GM10248 (cell line): ENCODE data around the gene SRC.

Experiments
- CTCF ChIA-PET: fragments of 300-600 bp; sonication (Branson Sonifier 250); formaldehyde crosslinking; extraction: SDS; loops from one replicate; lab custom pipeline; 2021; ENCODE audit warnings: antibody characterized with exemption; lab: Yijun Ruan, JAX
- POLR2A ChIA-PET: fragments of 350-650 bp; sonication (Branson Sonifier 250); formaldehyde crosslinking; extraction: SDS; loops from one replicate; lab custom pipeline; 2020; ENCODE audit warnings: antibody characterized with exemption; lab: Yijun Ruan, JAX
- DNase-seq: peaks from one replicate; pipeline ENCODE4 v3.0.0; 2012; ENCODE audit errors: extremely low spot score
- CTCF ChIP-seq: IDR thresholded peaks from 2 replicates; pipeline ENCODE4 v1.5.1; 2012; ENCODE audit warnings: mild to moderate bottlenecking, low read depth; ENCODE audit errors: extremely low read depth, missing control alignments, control extremely low read depth

Gene SRC

GRCh38 chr20:37316775-37317170, 29.2 kb upstream of the SRC start:
- DNase-seq = no peak
- ChIA-PET POLR2A (no interaction called here), CTCF (interaction anchor here (1.2 to 1.3 kb wide), 2 partner anchors 10 to 37 kb away, joined by 3 to 6 read pairs; no protein-coding TSS in a partner anchor)
- TF ChIP-seq CTCF = no peak

GRCh38 chr20:37317316-37317715, 28.6 kb upstream of the SRC start:
- ChIA-PET CTCF (interaction anchor here (1.2 kb wide), 1 partner anchor 47 kb away, joined by 5 read pairs; no protein-coding TSS in a partner anchor), POLR2A (no interaction called here)
- DNase-seq = no peak
- no peak for TF ChIP-seq CTCF

- no peak for TF ChIP-seq CTCF
Observed at GRCh38 chr20:37317994-37318640, 27.8 kb upstream of the SRC start.

GRCh38 chr20:37319151-37319671, 26.7 kb upstream of the SRC start:
- POLR2A ChIA-PET = no interaction called here
- no peak for TF ChIP-seq CTCF
- CTCF ChIA-PET = interaction anchor here (1.3 to 2.1 kb wide), 2 partner anchors 42 to 54 kb away, joined by 4 to 5 read pairs; no protein-coding TSS in a partner anchor
- DNase-seq = no peak

More at GRCh38 chr20:37317994-37318640, 27.8 kb upstream of the SRC start:
- DNase-seq = no peak
- ChIA-PET CTCF (interaction anchor here (0.7 to 2.1 kb wide), 3 partner anchors 17 to 48 kb away, joined by 3 to 5 read pairs (median 5); no protein-coding TSS in a partner anchor), POLR2A (no interaction called here)

- POLR2A ChIA-PET = interaction anchor here (0.6 kb wide), 1 partner anchor 120 kb away, joined by 3 read pairs; no protein-coding TSS in a partner anchor
- no peak for DNase-seq
Observed at GRCh38 chr20:37323985-37324384, 22.0 kb upstream of the SRC start.

GRCh38 chr20:37325206-37325605, 20.7 kb upstream of the SRC start:
- ChIA-PET POLR2A (no interaction called here), CTCF (no interaction called here)
- DNase-seq = no peak
- no peak for TF ChIP-seq CTCF

More at GRCh38 chr20:37323985-37324384, 22.0 kb upstream of the SRC start:
- TF ChIP-seq CTCF = no peak
- CTCF ChIA-PET = interaction anchor here (1.2 kb wide), 1 partner anchor 60 kb away, joined by 3 read pairs; no protein-coding TSS in a partner anchor
